ENCODE results near the gene COL6A2.

Gene COL6A2

GRCh38 chr21:46160907-46161632 is 63.2 kb downstream of the COL6A2 start:
- peaks cover 0 to 6% (median 1%) of the 10 kb centered on the region in 4 experiments for H3K36me3 ChIP-seq (ENCODE audit: control insufficient read depth in 4 of 4, insufficient read depth in 4 of 4, low read length in 3 of 4)
- ChIA-PET POLR2A (interaction anchor here (0.6 kb wide), 1 partner anchor 22 kb away, joined by 3 read pairs; no protein-coding TSS in a partner anchor), CTCF (no interaction called here)
- peaks cover 0 to 2% (median 0%) of the 10 kb centered on the region in 4 experiments for H3K4me1 ChIP-seq (ENCODE audit: control extremely low read depth in 1 of 4, control insufficient read depth in 4 of 4, insufficient read depth in 4 of 4, low read length in 3 of 4)
- no peak overlapping the region for H3K27ac ChIP-seq (ENCODE audit: insufficient read depth in 1 of 2, low read depth in 1 of 2, low read length in 2 of 2, poor library complexity in 1 of 2, severe bottlenecking in 2 of 2)
- H3K9me3 ChIP-seq (ENCODE audit: control extremely low read depth in 1 of 5, control insufficient read depth in 4 of 5, insufficient read depth in 2 of 5, low read depth in 1 of 5, low read length in 4 of 5): peaks cover 0 to 5% (median 0%) of the 10 kb centered on the region in 5 experiments
- peak in 2 of 3 donors; percentile 16 to 51 for DNase-seq
- H3K27me3 ChIP-seq (replicated peaks in 2 of 5; ENCODE audit: control insufficient read depth in 4 of 5, insufficient read depth in 5 of 5, low read length in 4 of 5): no peaks in the 10 kb centered on the region
- peak overlapping the region in 1 of 7 experiments; percentile 71 for H3K4me3 ChIP-seq (ENCODE audit: control insufficient read depth in 1 of 7, extremely low read depth in 1 of 7, insufficient read depth in 4 of 7, low read depth in 2 of 7, low read length in 6 of 7)
- 89% methylated on average over 40 of the region's 72 CpGs for WGBS (ENCODE audit: insufficient coverage)

GRCh38 chr21:46161633-46162592 is 64.0 kb downstream of the COL6A2 start:
- Histone ChIP-seq H3K36me3 (ENCODE audit: control insufficient read depth in 4 of 4, insufficient read depth in 4 of 4, low read length in 3 of 4) (peaks cover 0 to 6% (median 3%) of the 10 kb centered on the region in 4 experiments), H3K4me3 (ENCODE audit: control insufficient read depth in 1 of 7, extremely low read depth in 1 of 7, insufficient read depth in 4 of 7, low read depth in 2 of 7, low read length in 6 of 7) (peak overlapping the region in 1 of 7 experiments; percentile 71), H3K4me1 (ENCODE audit: control extremely low read depth in 1 of 4, control insufficient read depth in 4 of 4, insufficient read depth in 4 of 4, low read length in 3 of 4) (peaks cover 0 to 2% (median 0%) of the 10 kb centered on the region in 4 experiments), H3K27ac (ENCODE audit: insufficient read depth in 1 of 2, low read depth in 1 of 2, low read length in 2 of 2, poor library complexity in 1 of 2, severe bottlenecking in 2 of 2) (no peak overlapping the region), H3K9me3 (ENCODE audit: control extremely low read depth in 1 of 5, control insufficient read depth in 4 of 5, insufficient read depth in 2 of 5, low read depth in 1 of 5, low read length in 4 of 5) (peaks cover 0 to 5% (median 0%) of the 10 kb centered on the region in 5 experiments), H3K27me3 (replicated peaks in 2 of 5; ENCODE audit: control insufficient read depth in 4 of 5, insufficient read depth in 5 of 5, low read length in 4 of 5) (no peaks in the 10 kb centered on the region)
- CTCF ChIA-PET: interaction anchor here (1.3 kb wide), 1 partner anchor 19 kb away, joined by 4 read pairs; no protein-coding TSS in a partner anchor
- no peak for DNase-seq
- POLR2A ChIA-PET: no interaction called here
- WGBS (ENCODE audit: insufficient coverage): 92% methylated on average over 33 of the region's 72 CpGs

GRCh38 chr21:46163380-46163779 is 65.5 kb downstream of the COL6A2 start:
- Histone ChIP-seq H3K36me3 (ENCODE audit: control insufficient read depth in 4 of 4, insufficient read depth in 4 of 4, low read length in 3 of 4) (peaks cover 0 to 11% (median 3%) of the 10 kb centered on the region in 4 experiments), H3K27ac (ENCODE audit: insufficient read depth in 1 of 2, low read depth in 1 of 2, low read length in 2 of 2, poor library complexity in 1 of 2, severe bottlenecking in 2 of 2) (no peak overlapping the region), H3K27me3 (replicated peaks in 2 of 5; ENCODE audit: control insufficient read depth in 4 of 5, insufficient read depth in 5 of 5, low read length in 4 of 5) (no peaks in the 10 kb centered on the region), H3K4me1 (ENCODE audit: control extremely low read depth in 1 of 4, control insufficient read depth in 4 of 4, insufficient read depth in 4 of 4, low read length in 3 of 4) (peaks cover 0 to 2% (median 0%) of the 10 kb centered on the region in 4 experiments), H3K9me3 (ENCODE audit: control extremely low read depth in 1 of 5, control insufficient read depth in 4 of 5, insufficient read depth in 2 of 5, low read depth in 1 of 5, low read length in 4 of 5) (peaks cover 0 to 5% (median 0%) of the 10 kb centered on the region in 5 experiments), H3K4me3 (ENCODE audit: control insufficient read depth in 1 of 7, extremely low read depth in 1 of 7, insufficient read depth in 4 of 7, low read depth in 2 of 7, low read length in 6 of 7) (no peak overlapping the region)
- ChIA-PET CTCF (interaction anchor here (0.9 kb wide), 1 partner anchor 11 kb away, joined by 4 read pairs; no protein-coding TSS in a partner anchor), POLR2A (no interaction called here)
- 100% methylated on average over 2 of the region's 4 CpGs for WGBS (ENCODE audit: insufficient coverage)
- DNase-seq: no peak

GRCh38 chr21:46165098-46165497 is 67.2 kb downstream of the COL6A2 start:
- Histone ChIP-seq H3K9me3 (ENCODE audit: control extremely low read depth in 1 of 5, control insufficient read depth in 4 of 5, insufficient read depth in 2 of 5, low read depth in 1 of 5, low read length in 4 of 5) (peaks cover 0 to 5% (median 0%) of the 10 kb centered on the region in 5 experiments), H3K4me1 (ENCODE audit: control extremely low read depth in 1 of 4, control insufficient read depth in 4 of 4, insufficient read depth in 4 of 4, low read length in 3 of 4) (peaks cover 0 to 2% (median 0%) of the 10 kb centered on the region in 4 experiments), H3K27ac (ENCODE audit: insufficient read depth in 1 of 2, low read depth in 1 of 2, low read length in 2 of 2, poor library complexity in 1 of 2, severe bottlenecking in 2 of 2) (no peak overlapping the region), H3K4me3 (ENCODE audit: control insufficient read depth in 1 of 7, extremely low read depth in 1 of 7, insufficient read depth in 4 of 7, low read depth in 2 of 7, low read length in 6 of 7) (no peak overlapping the region), H3K36me3 (ENCODE audit: control insufficient read depth in 4 of 4, insufficient read depth in 4 of 4, low read length in 3 of 4) (peaks cover 0 to 11% (median 3%) of the 10 kb centered on the region in 4 experiments), H3K27me3 (replicated peaks in 2 of 5; ENCODE audit: control insufficient read depth in 4 of 5, insufficient read depth in 5 of 5, low read length in 4 of 5) (no peaks in the 10 kb centered on the region)
- ChIA-PET CTCF (no interaction called here), POLR2A (no interaction called here)
- DNase-seq: no peak

- POLR2A ChIA-PET: no interaction called here
- WGBS (ENCODE audit: insufficient coverage): 93% methylated on average over 14 of the region's 14 CpGs
- H3K9me3 ChIP-seq (ENCODE audit: control extremely low read depth in 1 of 5, control insufficient read depth in 4 of 5, insufficient read depth in 2 of 5, low read depth in 1 of 5, low read length in 4 of 5): peaks cover 0 to under 1% (median 0%) of the 10 kb centered on the region in 5 experiments
- H3K4me3 ChIP-seq (ENCODE audit: control insufficient read depth in 1 of 7, extremely low read depth in 1 of 7, insufficient read depth in 4 of 7, low read depth in 2 of 7, low read length in 6 of 7): no peak overlapping the region
- no peaks in the 10 kb centered on the region for H3K27me3 ChIP-seq (replicated peaks in 2 of 5; ENCODE audit: control insufficient read depth in 4 of 5, insufficient read depth in 5 of 5, low read length in 4 of 5)
- CTCF ChIA-PET: interaction anchor here (0.7 kb wide), 1 partner anchor 15 kb away, joined by 3 read pairs; no protein-coding TSS in a partner anchor
- no peaks in the 10 kb centered on the region for H3K4me1 ChIP-seq (ENCODE audit: control extremely low read depth in 1 of 4, control insufficient read depth in 4 of 4, insufficient read depth in 4 of 4, low read length in 3 of 4)
- DNase-seq: no peak
- H3K36me3 ChIP-seq (ENCODE audit: control insufficient read depth in 4 of 4, insufficient read depth in 4 of 4, low read length in 3 of 4): peaks cover 2 to 5% (median 3%) of the 10 kb centered on the region in 4 experiments
- H3K27ac ChIP-seq (ENCODE audit: insufficient read depth in 1 of 2, low read depth in 1 of 2, low read length in 2 of 2, poor library complexity in 1 of 2, severe bottlenecking in 2 of 2): no peak overlapping the region
Observed at GRCh38 chr21:46168238-46168637, 70.3 kb downstream of the COL6A2 start.

- H3K36me3 ChIP-seq (ENCODE audit: control insufficient read depth in 4 of 4, insufficient read depth in 4 of 4, low read length in 3 of 4): peaks cover 2 to 5% (median 3%) of the 10 kb centered on the region in 4 experiments
- H3K4me1 ChIP-seq (ENCODE audit: control extremely low read depth in 1 of 4, control insufficient read depth in 4 of 4, insufficient read depth in 4 of 4, low read length in 3 of 4): no peaks in the 10 kb centered on the region
- CTCF ChIA-PET: interaction anchor here (0.7 kb wide), 1 partner anchor 16 kb away, joined by 3 read pairs; no protein-coding TSS in a partner anchor
- H3K4me3 ChIP-seq (ENCODE audit: control insufficient read depth in 1 of 7, extremely low read depth in 1 of 7, insufficient read depth in 4 of 7, low read depth in 2 of 7, low read length in 6 of 7): no peak overlapping the region
- H3K27me3 ChIP-seq (replicated peaks in 2 of 5; ENCODE audit: control insufficient read depth in 4 of 5, insufficient read depth in 5 of 5, low read length in 4 of 5): no peaks in the 10 kb centered on the region
- no peak for DNase-seq
- H3K27ac ChIP-seq (ENCODE audit: insufficient read depth in 1 of 2, low read depth in 1 of 2, low read length in 2 of 2, poor library complexity in 1 of 2, severe bottlenecking in 2 of 2): no peak overlapping the region
- POLR2A ChIA-PET: no interaction called here
- WGBS (ENCODE audit: insufficient coverage): 96% methylated on average over 4 of the region's 8 CpGs
- peaks cover 0 to 5% (median 2%) of the 10 kb centered on the region in 5 experiments for H3K9me3 ChIP-seq (ENCODE audit: control extremely low read depth in 1 of 5, control insufficient read depth in 4 of 5, insufficient read depth in 2 of 5, low read depth in 1 of 5, low read length in 4 of 5)
Observed at GRCh38 chr21:46168659-46169386, 70.9 kb downstream of the COL6A2 start.

All from common myeloid progenitor, CD34-positive (primary cell).